HG03280 (cell line): Measurements from ENCODE around the gene TJP2.
"Not testable (repeated sequence)": the region's sequence is repeated elsewhere in the genome, so short reads cannot be mapped to it uniquely, and the experiment has no call there.

Experiments used
- ATAC-seq: cut with Tn5 transposase; IDR thresholded peaks from one replicate; pipeline ENCODE4 v1.9.1; 2021; ENCODE audit warnings: mild to moderate bottlenecking, moderate library complexity; ENCODE audit not compliant: unreplicated experiment

The TJP2 gene

GRCh38 chr9:69157751-69158466 lies 16.2 kb upstream of the TJP2 start:
- ATAC-seq = no peak

DNA sequence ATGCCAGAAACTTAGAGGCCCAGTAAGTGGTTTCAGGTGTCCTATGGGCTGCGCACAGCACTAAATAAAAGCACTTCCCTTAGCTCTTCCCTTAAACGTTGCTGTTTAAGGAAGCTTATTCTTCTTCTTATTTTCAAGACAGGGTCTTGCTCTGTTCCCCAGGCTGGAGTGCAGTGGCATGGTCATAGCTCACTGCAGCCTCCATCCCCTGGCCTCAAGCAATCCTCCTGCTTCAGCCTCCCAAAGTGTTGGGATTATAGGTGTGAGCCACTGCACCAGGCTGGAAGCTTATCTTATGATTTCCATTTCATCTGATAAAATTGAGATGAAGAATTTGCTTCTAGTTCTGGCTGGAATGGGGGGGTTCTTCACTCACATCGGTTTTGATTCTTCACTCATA lies 15.6 kb upstream of the TJP2 start:
- no peak for ATAC-seq

GRCh38 chr9:69164573-69164972 lies 9.5 kb upstream of the TJP2 start:
- not testable (repeated sequence) for ATAC-seq

GRCh38 chr9:69165581-69165980 lies 8.5 kb upstream of the TJP2 start:
- ATAC-seq = no peak

GRCh38 chr9:69168709-69169217 lies 5.3 kb upstream of the TJP2 start:
- ATAC-seq = peak; percentile 44

DNA sequence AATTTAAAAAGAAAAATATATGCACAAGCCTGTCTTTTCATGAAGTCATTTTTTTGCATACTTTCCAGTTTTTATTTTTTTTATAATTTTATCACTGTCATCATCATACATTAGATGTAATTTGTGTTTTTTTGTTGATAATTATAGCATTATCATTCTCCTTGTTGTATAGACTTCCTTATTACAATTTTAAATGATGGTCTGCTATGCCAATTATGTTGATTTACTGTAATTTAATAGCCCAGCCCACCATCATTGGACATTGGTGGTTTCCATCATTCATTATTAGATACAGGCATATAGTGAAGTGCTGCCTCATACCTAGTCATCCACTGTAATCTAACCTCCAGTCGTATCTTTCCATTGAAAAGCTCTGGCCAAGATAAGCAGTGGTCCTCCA lies 3.8 kb upstream of the TJP2 start:
- ATAC-seq = no peak

DNA sequence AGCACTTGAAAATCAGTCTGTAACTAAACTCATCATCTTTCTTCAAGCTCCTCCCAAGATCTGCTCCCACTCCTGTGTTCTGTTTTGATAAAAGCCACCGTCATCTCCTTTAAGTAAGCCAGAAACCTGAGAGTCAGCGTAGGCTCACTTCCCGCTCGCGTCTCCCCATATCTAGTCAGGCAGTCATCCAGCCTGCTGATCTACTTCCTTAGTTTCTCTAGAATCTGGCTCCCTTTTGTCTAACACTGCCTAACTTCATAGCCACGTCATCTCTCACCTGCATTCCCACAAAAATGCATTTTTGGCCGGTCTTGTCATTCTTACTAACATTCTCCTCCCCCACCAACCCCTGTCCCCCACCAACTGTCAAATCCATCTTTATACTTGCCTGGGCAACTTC lies 3.0 kb upstream of the TJP2 start:
- no peak for ATAC-seq

GRCh38 chr9:69171517-69171916 lies 2.6 kb upstream of the TJP2 start:
- ATAC-seq = no peak

- ATAC-seq = no peak
Observed at GRCh38 chr9:69172895-69173294, 1.2 kb upstream of the TJP2 start.

DNA sequence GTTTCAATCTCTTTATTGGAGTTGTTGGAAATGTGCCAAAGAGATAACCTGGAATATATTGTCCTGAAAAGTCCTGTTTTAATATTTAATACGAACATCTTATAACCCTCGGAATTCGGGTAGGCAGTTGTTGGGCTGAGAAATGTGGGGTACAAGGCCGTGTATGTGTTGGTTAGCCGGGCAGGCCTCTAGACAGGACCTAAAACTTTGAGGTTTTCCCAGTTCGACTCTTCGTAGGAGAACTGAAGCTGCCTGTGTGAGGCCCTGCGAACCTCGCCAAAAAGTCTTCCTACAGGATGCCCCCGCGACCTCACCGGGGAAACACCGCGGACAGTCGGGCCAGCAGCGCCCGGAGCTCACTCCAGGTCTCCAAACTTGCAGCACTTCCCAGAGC lies 583 bp upstream of the TJP2 start:
- ATAC-seq = no peak

- peak; percentile 43 for ATAC-seq
Observed at GRCh38 chr9:69174616-69175463, 763 bp downstream of the TJP2 start.

- peak; percentile 22 for ATAC-seq
Observed at GRCh38 chr9:69175486-69175885, 1.4 kb downstream of the TJP2 start.

- no peak for ATAC-seq
Observed at GRCh38 chr9:69176471-69177171, 2.5 kb downstream of the TJP2 start.

DNA sequence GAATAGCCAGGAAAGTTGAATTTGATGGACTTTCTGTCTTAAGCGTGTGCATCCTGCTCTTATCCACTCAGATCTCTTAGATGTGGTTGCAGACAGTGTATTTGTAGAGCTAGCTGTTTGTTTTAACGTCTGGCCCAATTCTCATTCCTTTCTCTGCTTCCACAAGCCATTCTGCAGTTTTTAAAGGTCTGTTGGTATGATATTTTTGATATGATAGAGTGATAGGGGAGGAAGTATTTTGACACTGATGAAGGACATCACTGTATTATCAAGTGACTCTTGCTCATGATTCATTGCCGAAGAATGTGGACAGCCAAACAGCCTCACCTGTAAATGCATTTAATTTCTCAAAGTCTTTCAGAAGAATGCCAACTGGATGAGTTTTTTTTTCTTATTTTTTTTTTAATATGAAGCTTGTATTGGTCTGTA lies 4.5 kb downstream of the TJP2 start:
- ATAC-seq = no peak

DNA sequence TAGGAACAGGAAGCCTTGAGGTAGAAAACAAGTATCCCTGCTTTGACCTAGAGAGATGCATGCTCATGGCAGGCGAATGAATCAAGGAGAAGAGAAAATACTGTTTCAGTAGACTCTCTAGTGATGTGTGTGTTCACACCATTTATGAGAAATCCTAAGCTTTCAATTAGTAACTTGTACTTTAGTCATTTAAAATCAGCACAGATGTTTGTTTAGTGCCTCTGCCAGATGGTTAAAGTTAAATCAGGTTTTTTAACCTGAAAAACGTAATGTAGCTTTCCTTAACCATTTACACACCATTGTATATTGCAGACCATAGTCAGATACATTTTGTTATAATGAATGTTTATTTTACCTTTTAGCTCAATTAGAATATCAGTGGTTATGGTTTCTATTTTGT lies 5.0 kb downstream of the TJP2 start:
- no peak for ATAC-seq

GRCh38 chr9:69180200-69180599 lies 6.1 kb downstream of the TJP2 start:
- ATAC-seq = no peak

DNA sequence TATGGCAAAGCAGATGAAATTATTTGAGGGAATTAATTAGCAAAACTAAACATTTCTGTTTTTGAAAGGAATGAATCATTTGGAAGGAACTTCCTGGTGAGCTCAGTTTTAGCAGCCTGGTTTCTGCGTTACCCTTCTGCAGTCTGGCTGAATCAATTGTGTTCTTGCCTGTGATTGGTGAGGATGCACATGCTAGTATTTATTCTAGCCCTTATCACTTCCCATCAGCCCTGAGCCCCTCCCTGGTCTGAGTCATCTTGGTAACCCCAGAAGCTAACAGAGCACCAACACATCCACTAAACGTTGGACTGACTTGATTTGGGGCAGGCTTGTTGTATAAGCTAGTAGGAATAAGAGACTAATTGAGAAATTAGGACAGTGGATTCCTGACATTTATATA lies 6.6 kb downstream of the TJP2 start:
- no peak for ATAC-seq

- no peak for ATAC-seq
Observed at GRCh38 chr9:69181908-69182353, 7.9 kb downstream of the TJP2 start.

DNA sequence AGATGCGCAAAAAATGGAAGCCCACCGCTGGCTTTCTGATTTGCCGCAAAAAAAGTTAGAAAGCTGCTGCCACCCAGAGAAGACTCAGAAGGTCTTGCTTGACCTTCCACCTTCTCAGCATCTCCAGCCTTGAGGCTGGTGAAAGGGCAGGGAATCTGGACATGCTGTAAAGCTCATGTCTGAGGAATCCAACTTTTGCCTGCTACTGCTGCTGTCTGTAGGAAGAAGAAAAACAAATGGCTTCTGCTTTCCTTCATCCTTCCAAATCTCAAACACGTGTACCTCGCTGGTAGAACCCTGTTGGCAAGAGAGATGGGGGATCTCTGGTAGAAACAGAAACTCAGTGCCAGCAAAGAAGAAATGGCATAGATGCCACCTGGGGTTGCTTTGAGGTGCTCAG lies 10.2 kb downstream of the TJP2 start:
- no peak for ATAC-seq

DNA sequence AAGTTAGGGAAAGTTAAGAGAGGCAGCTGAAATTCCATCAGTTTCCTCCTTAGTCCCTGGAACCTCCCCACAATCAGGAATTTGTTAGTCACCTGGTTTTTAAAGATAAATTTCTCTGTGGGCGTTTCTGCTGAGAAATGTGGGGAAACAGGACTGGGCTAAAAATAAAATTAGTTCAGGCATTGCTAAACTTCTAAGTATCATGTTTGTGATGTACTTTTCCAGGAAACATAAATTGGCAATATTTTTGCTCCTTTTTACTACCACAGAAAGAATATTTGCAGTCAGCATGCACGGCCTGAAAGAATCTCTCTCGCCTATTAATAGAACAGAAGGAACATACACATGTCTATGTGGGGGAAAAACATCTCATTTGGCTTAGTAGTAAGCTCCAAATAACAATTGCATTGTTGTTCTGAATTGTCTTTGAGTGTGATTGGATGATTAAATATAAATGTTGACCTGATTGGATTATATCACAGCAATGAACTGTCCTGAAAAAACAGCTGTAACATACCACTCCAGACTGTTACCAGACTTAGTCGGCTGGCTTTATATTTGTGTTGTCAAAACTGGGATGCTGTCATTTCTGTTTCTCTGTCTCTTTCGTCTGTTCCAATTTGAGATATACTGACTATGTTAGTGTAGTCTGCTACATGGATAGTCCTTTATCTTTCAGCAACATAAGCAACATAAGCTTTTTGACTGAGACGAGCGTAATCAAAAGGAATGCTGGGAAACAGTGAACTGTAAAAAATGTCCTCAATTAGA lies 12.9 kb downstream of the TJP2 start:
- no peak for ATAC-seq

- ATAC-seq = no peak
Observed at GRCh38 chr9:69188975-69189374, 14.9 kb downstream of the TJP2 start.
